OCI-LY1 (cell line): ENCODE data around the gene CREB3.

Source experiments
- H2AFZ ChIP-seq: fragments of 200-600 bp; sonication (generic), shearing (Covaris generic); 2 replicates; pipeline ENCODE4 v1.6.0; 2014; ENCODE audit warnings: antibody characterized with exemption, mild to moderate bottlenecking, low read length
- H3F3A ChIP-seq: fragments of 200-600 bp; sonication (generic), shearing (Covaris generic); 2 replicates; pipeline ENCODE4 v1.6.0; 2014; ENCODE audit warnings: mild to moderate bottlenecking, antibody characterized with exemption, low read length, moderate library complexity; ENCODE audit not compliant: insufficient read depth
- H3K27ac ChIP-seq: fragments of 200-600 bp; sonication (generic); 2 replicates; pipeline ENCODE4 v1.5.1; 2014; ENCODE audit warnings: low read length, mixed run types, mild to moderate bottlenecking, low read depth; ENCODE audit not compliant: poor library complexity, severe bottlenecking
- H3K27me3 ChIP-seq: fragments of 200-600 bp; sonication (generic); 2 replicates; pipeline ENCODE4 v1.6.0; 2014; ENCODE audit warnings: antibody characterized with exemption, mild to moderate bottlenecking, low read length, moderate library complexity; ENCODE audit not compliant: insufficient read depth
- H3K36me3 ChIP-seq: fragments of 200-600 bp; sonication (generic); 2 replicates; pipeline ENCODE4 v1.6.1; 2014; ENCODE audit warnings: mild to moderate bottlenecking, antibody characterized with exemption, low read length, moderate library complexity, mixed read lengths; ENCODE audit not compliant: insufficient read depth
- H3K4me1 ChIP-seq: fragments of 200-600 bp; sonication (generic); 2 replicates; pipeline ENCODE4 v1.5.1; 2014; ENCODE audit warnings: mild to moderate bottlenecking, low read length, moderate library complexity; ENCODE audit not compliant: insufficient read depth, severe bottlenecking
- H3K4me2 ChIP-seq: fragments of 200-600 bp; sonication (generic), shearing (Covaris generic); 2 replicates; pipeline ENCODE4 v1.6.1; 2014; ENCODE audit warnings: low read length
- H3K4me3 ChIP-seq: fragments of 200-600 bp; sonication (generic); 2 replicates; pipeline ENCODE4 v1.5.1; 2014; ENCODE audit warnings: low read length, low read depth, mild to moderate bottlenecking, mixed read lengths; ENCODE audit not compliant: poor library complexity, severe bottlenecking
- H3K79me2 ChIP-seq: fragments of 200-600 bp; shearing (Covaris generic); 2 replicates; pipeline ENCODE4 v1.6.1; 2016; ENCODE audit warnings: mixed run types, low read length, mixed read lengths; ENCODE audit not compliant: insufficient read depth
- H3K9ac ChIP-seq: fragments of 200-600 bp; sonication (generic), shearing (Covaris generic); 2 replicates; pipeline ENCODE4 v1.6.1; 2014; ENCODE audit warnings: mild to moderate bottlenecking, low read length, mixed read lengths
- H3K9me2 ChIP-seq: fragments of 200-600 bp; sonication (generic), shearing (Covaris generic); 2 replicates; pipeline ENCODE4 v1.6.1; 2014; ENCODE audit warnings: low read depth, mild to moderate bottlenecking, low read length, mixed read lengths
- H3K9me3 ChIP-seq: fragments of 200-600 bp; shearing (Covaris generic); 2 replicates; pipeline ENCODE4 v1.6.1; 2014; ENCODE audit warnings: low read length, mixed read lengths
- H4K20me1 ChIP-seq: fragments of 200-600 bp; sonication (generic), shearing (Covaris generic); 2 replicates; pipeline ENCODE4 v1.6.0; 2016; ENCODE audit warnings: mild to moderate bottlenecking, low read length; ENCODE audit not compliant: insufficient read depth
- EZH2 ChIP-seq: fragments of 200-600 bp; sonication (generic), shearing (Covaris generic); IDR thresholded peaks from 2 replicates; pipeline ENCODE4 v1.8.0; 2017; ENCODE audit warnings: borderline replicate concordance, mixed run types, mild to moderate bottlenecking, antibody characterized with exemption, low read length, moderate library complexity, mixed read lengths
- TF ChIP-seq, protein P1 (sequence below): fragments of 200-600 bp; sonication (generic), shearing (Covaris generic); IDR thresholded peaks from 2 replicates; pipeline ENCODE4 v1.5.1; 2017; ENCODE audit warnings: mild to moderate bottlenecking, antibody characterized with exemption, low read length, moderate library complexity, mixed read lengths

The CREB3 gene

DNA sequence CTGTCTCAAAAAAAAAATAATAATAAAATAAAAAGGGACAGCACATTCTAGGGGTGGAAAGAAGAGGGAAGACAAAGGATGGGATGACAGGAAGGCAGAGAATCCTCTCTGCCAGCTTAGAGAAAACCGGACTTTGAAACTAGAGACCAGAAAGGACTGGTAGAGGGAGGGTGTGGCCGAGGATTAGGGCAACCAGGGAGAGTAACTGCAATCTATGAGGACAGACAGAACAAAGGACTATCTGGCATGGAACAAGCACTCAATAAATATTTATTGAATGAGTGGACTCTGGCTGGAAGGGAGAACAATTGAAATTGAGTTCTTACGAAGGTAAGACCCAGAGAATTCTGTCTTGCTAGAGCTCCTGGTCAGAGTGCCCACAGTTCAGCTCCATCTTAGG, 14.1 kb downstream of the CREB3 start:
- Histone ChIP-seq H3K9me2 (no peaks in the 10 kb centered on the region), H3F3A (no peaks in the 10 kb centered on the region), H3K4me1 (peaks cover 36% of the 10 kb centered on the region), H3K27ac (no peak overlapping the region), H3K36me3 (peaks cover 34% of the 10 kb centered on the region), H3K9me3 (no peaks in the 10 kb centered on the region), H3K79me2 (peaks cover 29% of the 10 kb centered on the region), H2AFZ (no peak overlapping the region), H3K9ac (peak overlapping the region; percentile 75), H3K27me3 (no peaks in the 10 kb centered on the region), H3K4me3 (peak overlapping the region; percentile 76), H4K20me1 (no peaks in the 10 kb centered on the region), H3K4me2 (peak overlapping the region; percentile 79)
- TF ChIP-seq, protein P1, sequence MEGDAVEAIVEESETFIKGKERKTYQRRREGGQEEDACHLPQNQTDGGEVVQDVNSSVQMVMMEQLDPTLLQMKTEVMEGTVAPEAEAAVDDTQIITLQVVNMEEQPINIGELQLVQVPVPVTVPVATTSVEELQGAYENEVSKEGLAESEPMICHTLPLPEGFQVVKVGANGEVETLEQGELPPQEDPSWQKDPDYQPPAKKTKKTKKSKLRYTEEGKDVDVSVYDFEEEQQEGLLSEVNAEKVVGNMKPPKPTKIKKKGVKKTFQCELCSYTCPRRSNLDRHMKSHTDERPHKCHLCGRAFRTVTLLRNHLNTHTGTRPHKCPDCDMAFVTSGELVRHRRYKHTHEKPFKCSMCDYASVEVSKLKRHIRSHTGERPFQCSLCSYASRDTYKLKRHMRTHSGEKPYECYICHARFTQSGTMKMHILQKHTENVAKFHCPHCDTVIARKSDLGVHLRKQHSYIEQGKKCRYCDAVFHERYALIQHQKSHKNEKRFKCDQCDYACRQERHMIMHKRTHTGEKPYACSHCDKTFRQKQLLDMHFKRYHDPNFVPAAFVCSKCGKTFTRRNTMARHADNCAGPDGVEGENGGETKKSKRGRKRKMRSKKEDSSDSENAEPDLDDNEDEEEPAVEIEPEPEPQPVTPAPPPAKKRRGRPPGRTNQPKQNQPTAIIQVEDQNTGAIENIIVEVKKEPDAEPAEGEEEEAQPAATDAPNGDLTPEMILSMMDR = no peak
- no peak for TF ChIP-seq EZH2

DNA sequence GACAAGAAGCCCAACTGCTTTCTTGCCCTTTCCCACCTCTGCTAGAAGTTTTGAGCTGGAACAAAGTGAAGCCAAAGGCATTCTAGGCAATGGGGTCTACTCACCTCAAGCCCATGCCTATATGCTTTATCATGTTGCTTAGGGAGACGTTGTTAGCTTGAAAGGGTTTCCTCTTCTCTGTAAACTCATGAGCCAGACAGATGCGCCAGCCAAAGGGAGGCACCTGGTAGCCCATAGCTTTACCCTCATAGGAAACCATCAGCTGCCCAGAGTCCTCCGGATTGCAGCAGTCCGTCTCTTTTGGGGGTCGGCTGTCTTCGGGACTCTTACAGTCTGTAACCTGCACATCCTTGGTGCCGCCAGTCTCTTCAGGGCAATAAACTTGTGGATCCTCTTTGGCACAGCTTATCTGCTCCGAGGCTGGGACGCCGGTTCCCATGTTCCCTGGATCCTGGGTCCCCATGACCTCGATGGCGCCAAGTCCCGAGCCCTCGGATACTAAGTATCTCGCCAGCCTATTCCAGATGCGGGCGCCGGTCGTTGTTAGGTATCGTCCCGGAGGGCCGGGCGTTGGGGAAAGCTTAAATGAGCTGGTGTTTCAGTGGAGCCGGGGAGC, 15.9 kb downstream of the CREB3 start:
- Histone ChIP-seq H2AFZ (no peak overlapping the region), H3K36me3 (peaks cover 34% of the 10 kb centered on the region; the same call in 1 of the 2 replicates), H3K9ac (peak overlapping the region; percentile 75), H3K4me2 (peak overlapping the region; percentile 79), H4K20me1 (no peaks in the 10 kb centered on the region), H3F3A (no peaks in the 10 kb centered on the region), H3K9me2 (no peaks in the 10 kb centered on the region), H3K27ac (no peak overlapping the region), H3K27me3 (no peaks in the 10 kb centered on the region), H3K9me3 (no peaks in the 10 kb centered on the region), H3K4me1 (peaks cover 36% of the 10 kb centered on the region), H3K79me2 (peaks cover 29% of the 10 kb centered on the region), H3K4me3 (peak overlapping the region; percentile 76)
- no peak for TF ChIP-seq EZH2
- TF ChIP-seq, protein P1 = no peak

DNA sequence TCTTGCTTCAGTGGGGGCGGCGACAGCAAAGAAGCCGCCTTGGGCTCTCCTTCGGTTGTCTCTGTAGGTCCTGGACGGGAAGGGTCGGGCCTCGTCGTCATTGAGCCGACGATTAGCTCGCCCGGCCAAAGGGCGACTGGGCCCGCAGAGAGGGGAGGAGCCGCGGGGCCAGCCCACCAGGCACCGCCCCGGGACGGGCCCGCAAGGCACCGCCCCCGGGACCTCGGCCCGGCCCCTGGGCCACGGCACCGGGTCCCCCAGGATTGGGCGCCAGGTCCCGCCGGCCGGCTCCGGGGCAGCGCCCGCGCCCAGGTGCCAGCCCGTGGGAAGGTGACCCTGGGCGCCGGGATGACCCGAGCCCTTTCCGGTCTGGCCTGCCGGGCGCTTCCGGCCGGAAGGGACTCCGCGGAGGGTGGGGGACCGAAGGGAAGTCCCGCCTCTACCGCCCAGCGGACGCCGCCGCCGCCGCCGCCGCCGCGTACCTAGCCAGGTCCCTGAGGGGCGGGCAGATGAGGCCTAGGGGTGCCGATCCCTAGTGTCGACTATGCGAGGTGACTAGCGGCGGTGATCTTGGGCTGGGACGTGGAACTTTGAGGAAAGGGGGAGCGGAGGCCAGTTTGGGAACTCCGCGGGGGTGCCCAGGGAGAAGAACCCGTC, 16.5 kb downstream of the CREB3 start, which contains the start of the genes GBA2 and RGP1:
Gene GBA2, minus strand, starts transcription at position 371 of the 657 bp plus-strand sequence. CDS start 524 bp downstream, outside the sequence.
Gene RGP1, plus strand, starts transcription at position 430 of the 657 bp plus-strand sequence. CDS start 469 bp downstream, outside the sequence.
- H3K79me2 ChIP-seq = peaks cover 29% of the 10 kb centered on the region
- peaks cover 31% of the 10 kb centered on the region; the same call in 1 of the 2 replicates for H3K36me3 ChIP-seq

More for the DNA sequence above, 16.5 kb downstream of the CREB3 start, which contains the start of the genes GBA2 and RGP1:
- Histone ChIP-seq H3K4me2 (peak within 1 kb of the TSS; percentile 79), H3K9me2 (no peaks in the 10 kb centered on the region), H3K9ac (peak within 1 kb of the TSS; percentile 75), H4K20me1 (no peaks in the 10 kb centered on the region), H3F3A (no peaks in the 10 kb centered on the region), H2AFZ (no peak within 1 kb of the TSS), H3K27ac (peak within 1 kb of the TSS; percentile 53), H3K4me3 (peak within 1 kb of the TSS; percentile 76), H3K9me3 (no peaks in the 10 kb centered on the region), H3K27me3 (no peaks in the 10 kb centered on the region), H3K4me1 (peaks cover 36% of the 10 kb centered on the region)
- TF ChIP-seq, protein P1 = no peak
